K562 (cell line): ENCODE results near the gene TPPP. TPM values are rescaled to one million over a fixed set of nuclear protein-coding genes. Genes with fewer than 3 reads are reported as not detected.
A peak's percentile ranks its signal among the peaks of the same experiment; 100 is the strongest.

Source experiments
- ARID2 ChIP-seq: fragments of 450-650 bp; IDR thresholded peaks from 2 replicates; pipeline ENCODE4 v1.6.1; 2017; ENCODE audit warnings: antibody characterized with exemption, mild to moderate bottlenecking
- CBX3 ChIP-seq, 2 experiments: IDR thresholded peaks; 1 replicate in 1 of 2; 2 replicates in 1 of 2; pipeline ENCODE4 v1.6.1; 2012; ENCODE audit warnings: inconsistent platforms in 2 of 2, low read length in 2 of 2, borderline replicate concordance in 1 of 2, control low read depth in 1 of 2
- CTBP1 ChIP-seq: fragments of 450-650 bp; IDR thresholded peaks from 2 replicates; pipeline ENCODE4 v1.6.1; 2016; ENCODE audit warnings: borderline replicate concordance
- NBN ChIP-seq: fragments of 450-650 bp; IDR thresholded peaks from 2 replicates; pipeline ENCODE4 v1.6.1; 2016; ENCODE audit warnings: low read depth, mild to moderate bottlenecking
- PCBP2 ChIP-seq: fragments of 200-400 bp; formaldehyde crosslinking; IDR thresholded peaks from 2 replicates; pipeline ENCODE4 v1.6.1; 2018; ENCODE audit warnings: low read length, low read depth, mild to moderate bottlenecking, moderate library complexity; ENCODE audit not compliant: poor library complexity, severe bottlenecking
- POLR2G ChIP-seq: fragments of 200-400 bp; formaldehyde crosslinking; IDR thresholded peaks from 2 replicates; pipeline ENCODE4 v1.6.1; 2017; ENCODE audit warnings: low read depth, mild to moderate bottlenecking, antibody characterized with exemption, low read length, moderate library complexity
- RB1 ChIP-seq: fragments of 450-650 bp; IDR thresholded peaks from 2 replicates; pipeline ENCODE4 v1.6.1; 2017; ENCODE audit warnings: low read depth, mild to moderate bottlenecking
- SNIP1 ChIP-seq: fragments of 450-650 bp; IDR thresholded peaks from 2 replicates; pipeline ENCODE4 v1.7.1; 2017; ENCODE audit warnings: low read depth, mild to moderate bottlenecking
- TEAD1 ChIP-seq, 2 experiments: fragments of 450-650 bp in 1 of 2; sonication (generic) in 1 of 2; formaldehyde crosslinking; IDR thresholded peaks; 2 replicates each; pipeline versions ENCODE4 v1.4.0 to v1.8.0; 2020 to 2022; ENCODE audit warnings: mild to moderate bottlenecking in 2 of 2, missing genetic modification reagents in 1 of 2
- WHSC1 ChIP-seq: IDR thresholded peaks from one replicate; pipeline ENCODE4 v1.6.1; 2012; ENCODE audit warnings: low read length, control low read depth, inconsistent platforms
- XRCC5 ChIP-seq: fragments of 200-400 bp; formaldehyde crosslinking; IDR thresholded peaks from 2 replicates; pipeline ENCODE4 v1.6.1; 2017; ENCODE audit warnings: low read depth, mild to moderate bottlenecking, low read length
- ZBTB1 ChIP-seq: sonication (generic); formaldehyde crosslinking; IDR thresholded peaks from 2 replicates; pipeline ENCODE4 v1.8.1; 2023; ENCODE audit warnings: missing genetic modification reagents, low read depth, mild to moderate bottlenecking, borderline replicate concordance
- ZC3H8 ChIP-seq: fragments of 450-650 bp; IDR thresholded peaks from 2 replicates; pipeline ENCODE4 v1.6.1; 2017
- ZNF232 ChIP-seq: sonication (generic); formaldehyde crosslinking; IDR thresholded peaks from 2 replicates; pipeline ENCODE4 v1.8.0; 2022; ENCODE audit warnings: mild to moderate bottlenecking, missing genetic modification reagents
- ZNF707 ChIP-seq: fragments of 250-450 bp; sonication (Bioruptor Pico); conservative IDR thresholded peaks from 2 replicates; pipeline ENCODE4 v1.8.0; 2022; ENCODE audit warnings: inconsistent platforms, mild to moderate bottlenecking, moderate library complexity
- polyA plus RNA-seq, 8 experiments: library from polyadenylated mRNA; depleted of rRNA in 4 of 8; stranded (reverse) in 5 of 8; unstranded in 3 of 8; fragments of >200 nt; fragmentation: Nextera tagmentation in 2 of 8; fragmentation: Illumina TruSeq in 1 of 8; extraction: Ambion mirVana in 2 of 8; extraction: Trizol in 1 of 8; gene quantifications; 2 replicates each; pipeline versions ENCODE4 v1.2.1 to v1.2.3, GENCODE V29; 2011 to 2014; ENCODE audit warnings: inconsistent platforms in 1 of 8, missing spikeins in 1 of 8
- total RNA-seq, 7 experiments: library from RNA; depleted of rRNA in 6 of 7; stranded (reverse); fragments of >200 nt in 6 of 7; fragmentation: Illumina TruSeq in 2 of 7; extraction: Trizol in 2 of 7; gene quantifications; 2 replicates each; pipeline versions ENCODE4 v1.2.1 to v1.2.3, GENCODE V29; 2011 to 2021; ENCODE audit warnings: low replicate concordance in 1 of 7
- TF ChIP-seq, protein P1 (sequence below): fragments of 450-650 bp; IDR thresholded peaks from 2 replicates; pipeline ENCODE4 v1.6.1; 2017; ENCODE audit warnings: antibody characterized with exemption, mild to moderate bottlenecking
- TF ChIP-seq, protein P2 (sequence below), 2 experiments: fragments of 450-650 bp in 1 of 2; sonication (generic) in 1 of 2; formaldehyde crosslinking in 1 of 2; IDR thresholded peaks in 1 of 2; conservative IDR thresholded peaks in 1 of 2; 2 replicates each; pipeline versions ENCODE4 v1.6.1 to v1.8.1; 2016 to 2023; ENCODE audit warnings: mild to moderate bottlenecking in 2 of 2, moderate library complexity in 2 of 2, inconsistent platforms in 1 of 2, missing genetic modification reagents in 1 of 2
- TF ChIP-seq, protein P3 (sequence below): conservative IDR thresholded peaks from 2 replicates; pipeline ENCODE4 v1.6.1; 2011; ENCODE audit warnings: low read depth, mild to moderate bottlenecking, low read length; ENCODE audit not compliant: control insufficient read depth
- TF ChIP-seq, protein P4 (sequence below): sonication (generic); formaldehyde crosslinking; IDR thresholded peaks from 2 replicates; pipeline ENCODE4 v1.8.1; 2022; ENCODE audit warnings: missing genetic modification reagents

TPPP gene
- total and polyA plus RNA-seq, 9 of the 15 experiments (the other 6 are each of a cell fraction or from before 2014, with no cell fraction given) = 0.01 to 0.07 (median 0.03) TPM; not detected in 6

DNA sequence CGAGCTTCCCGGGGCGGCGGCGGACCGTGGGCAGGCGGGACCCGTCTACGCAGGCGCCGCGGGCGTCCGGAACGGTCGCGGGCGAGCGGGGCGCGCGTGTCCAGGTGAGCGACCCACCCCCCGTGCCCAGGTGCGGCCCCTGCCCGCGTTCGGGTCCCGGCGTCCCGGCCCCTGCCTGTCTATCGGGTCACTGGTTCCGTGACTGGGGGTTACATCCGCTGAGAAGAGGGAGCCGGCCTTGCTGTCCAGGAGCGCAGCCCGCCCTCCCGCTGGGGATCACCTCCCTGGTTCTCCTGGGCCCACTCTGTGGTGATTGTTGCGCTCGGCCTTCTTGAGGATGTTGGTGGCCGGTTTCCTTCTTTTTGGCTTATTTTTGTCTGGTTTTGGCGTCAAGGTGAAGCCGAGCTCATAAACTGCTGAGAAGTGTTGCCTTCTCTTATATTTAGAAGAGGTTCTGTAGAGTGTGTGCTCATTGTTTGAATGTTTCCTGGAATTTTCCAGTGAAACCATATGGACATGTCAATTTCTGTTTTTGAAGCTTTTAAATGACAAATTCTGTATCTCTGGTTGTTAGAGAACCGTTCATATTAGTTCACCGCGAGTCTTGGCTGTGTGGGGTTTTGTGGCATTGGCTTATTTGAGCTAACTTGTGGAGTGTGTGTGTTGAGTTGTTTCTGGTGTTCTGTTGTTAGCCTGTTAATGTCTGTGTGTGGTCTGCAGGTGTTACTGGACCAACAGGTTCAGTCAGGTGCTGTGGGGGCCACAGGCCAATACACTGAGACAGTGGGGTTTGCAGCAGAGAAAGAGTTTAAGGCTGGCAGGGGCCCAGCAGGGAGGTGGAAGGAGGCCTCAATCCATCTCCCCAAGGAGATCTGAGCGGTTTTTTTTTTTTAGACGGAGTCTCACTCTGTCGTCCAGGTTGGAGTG is 80.4 kb downstream of the TPPP start (continued):
- TF ChIP-seq, protein P1, sequence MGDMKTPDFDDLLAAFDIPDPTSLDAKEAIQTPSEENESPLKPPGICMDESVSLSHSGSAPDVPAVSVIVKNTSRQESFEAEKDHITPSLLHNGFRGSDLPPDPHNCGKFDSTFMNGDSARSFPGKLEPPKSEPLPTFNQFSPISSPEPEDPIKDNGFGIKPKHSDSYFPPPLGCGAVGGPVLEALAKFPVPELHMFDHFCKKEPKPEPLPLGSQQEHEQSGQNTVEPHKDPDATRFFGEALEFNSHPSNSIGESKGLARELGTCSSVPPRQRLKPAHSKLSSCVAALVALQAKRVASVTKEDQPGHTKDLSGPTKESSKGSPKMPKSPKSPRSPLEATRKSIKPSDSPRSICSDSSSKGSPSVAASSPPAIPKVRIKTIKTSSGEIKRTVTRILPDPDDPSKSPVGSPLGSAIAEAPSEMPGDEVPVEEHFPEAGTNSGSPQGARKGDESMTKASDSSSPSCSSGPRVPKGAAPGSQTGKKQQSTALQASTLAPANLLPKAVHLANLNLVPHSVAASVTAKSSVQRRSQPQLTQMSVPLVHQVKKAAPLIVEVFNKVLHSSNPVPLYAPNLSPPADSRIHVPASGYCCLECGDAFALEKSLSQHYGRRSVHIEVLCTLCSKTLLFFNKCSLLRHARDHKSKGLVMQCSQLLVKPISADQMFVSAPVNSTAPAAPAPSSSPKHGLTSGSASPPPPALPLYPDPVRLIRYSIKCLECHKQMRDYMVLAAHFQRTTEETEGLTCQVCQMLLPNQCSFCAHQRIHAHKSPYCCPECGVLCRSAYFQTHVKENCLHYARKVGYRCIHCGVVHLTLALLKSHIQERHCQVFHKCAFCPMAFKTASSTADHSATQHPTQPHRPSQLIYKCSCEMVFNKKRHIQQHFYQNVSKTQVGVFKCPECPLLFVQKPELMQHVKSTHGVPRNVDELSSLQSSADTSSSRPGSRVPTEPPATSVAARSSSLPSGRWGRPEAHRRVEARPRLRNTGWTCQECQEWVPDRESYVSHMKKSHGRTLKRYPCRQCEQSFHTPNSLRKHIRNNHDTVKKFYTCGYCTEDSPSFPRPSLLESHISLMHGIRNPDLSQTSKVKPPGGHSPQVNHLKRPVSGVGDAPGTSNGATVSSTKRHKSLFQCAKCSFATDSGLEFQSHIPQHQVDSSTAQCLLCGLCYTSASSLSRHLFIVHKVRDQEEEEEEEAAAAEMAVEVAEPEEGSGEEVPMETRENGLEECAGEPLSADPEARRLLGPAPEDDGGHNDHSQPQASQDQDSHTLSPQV = 0 out of 2 replicates have a peak, but pooled peaks have one; percentile 19
- TF ChIP-seq SNIP1 (no peak), ARID2 (0 out of 2 replicates have a peak, but pooled peaks have one; percentile 13), ZBTB1 (CRISPR knock-in tag) (no peak), XRCC5 (0 out of 2 replicates have a peak, but pooled peaks have one; percentile 38), ZC3H8 (no peak), CBX3 (IDR thresholded peaks at IDR 0.05; ENCODE audit: borderline replicate concordance in 1 of 2, low read length in 2 of 2) (0 out of 3 replicates have a peak, but pooled peaks of 1 of the 2 experiments have one; percentile 84), ZNF232 (CRISPR knock-in tag) (no peak), NBN (no peak), WHSC1 (no peak), TEAD1 (CRISPR knock-in tag; IDR thresholded peaks at IDR 0.05) (peak in 1 of 2 experiments; percentile 49; a peak in 1 of 4 replicates), CTBP1 (peak; percentile 29; the same call in 1 of the 2 replicates), POLR2G (0 out of 2 replicates have a peak, but pooled peaks have one; percentile 2), RB1 (no peak), PCBP2 (no peak), ZNF707 (CRISPR knock-in tag) (no peak)
- TF ChIP-seq, protein P2, sequence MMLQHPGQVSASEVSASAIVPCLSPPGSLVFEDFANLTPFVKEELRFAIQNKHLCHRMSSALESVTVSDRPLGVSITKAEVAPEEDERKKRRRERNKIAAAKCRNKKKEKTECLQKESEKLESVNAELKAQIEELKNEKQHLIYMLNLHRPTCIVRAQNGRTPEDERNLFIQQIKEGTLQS (IDR thresholded peaks at IDR 0.05) = no peak
- TF ChIP-seq, protein P2 (CRISPR knock-in tag; conservative IDR thresholded peaks at IDR 0.05) = 0 out of 2 replicates have a peak, but pooled peaks have one; percentile 18
- TF ChIP-seq, protein P3, sequence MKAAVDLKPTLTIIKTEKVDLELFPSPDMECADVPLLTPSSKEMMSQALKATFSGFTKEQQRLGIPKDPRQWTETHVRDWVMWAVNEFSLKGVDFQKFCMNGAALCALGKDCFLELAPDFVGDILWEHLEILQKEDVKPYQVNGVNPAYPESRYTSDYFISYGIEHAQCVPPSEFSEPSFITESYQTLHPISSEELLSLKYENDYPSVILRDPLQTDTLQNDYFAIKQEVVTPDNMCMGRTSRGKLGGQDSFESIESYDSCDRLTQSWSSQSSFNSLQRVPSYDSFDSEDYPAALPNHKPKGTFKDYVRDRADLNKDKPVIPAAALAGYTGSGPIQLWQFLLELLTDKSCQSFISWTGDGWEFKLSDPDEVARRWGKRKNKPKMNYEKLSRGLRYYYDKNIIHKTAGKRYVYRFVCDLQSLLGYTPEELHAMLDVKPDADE = 0 out of 2 replicates have a peak, but pooled peaks have one; percentile 12
- TF ChIP-seq, protein P4, sequence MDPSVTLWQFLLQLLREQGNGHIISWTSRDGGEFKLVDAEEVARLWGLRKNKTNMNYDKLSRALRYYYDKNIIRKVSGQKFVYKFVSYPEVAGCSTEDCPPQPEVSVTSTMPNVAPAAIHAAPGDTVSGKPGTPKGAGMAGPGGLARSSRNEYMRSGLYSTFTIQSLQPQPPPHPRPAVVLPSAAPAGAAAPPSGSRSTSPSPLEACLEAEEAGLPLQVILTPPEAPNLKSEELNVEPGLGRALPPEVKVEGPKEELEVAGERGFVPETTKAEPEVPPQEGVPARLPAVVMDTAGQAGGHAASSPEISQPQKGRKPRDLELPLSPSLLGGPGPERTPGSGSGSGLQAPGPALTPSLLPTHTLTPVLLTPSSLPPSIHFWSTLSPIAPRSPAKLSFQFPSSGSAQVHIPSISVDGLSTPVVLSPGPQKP (CRISPR knock-in tag) = no peak
